K562 (cell line): ENCODE data around the gene ZDHHC5.

ENCODE experiments used
- CBX5 ChIP-seq: IDR thresholded peaks from 2 replicates; pipeline ENCODE4 v1.6.1; 2014; ENCODE audit warnings: low read depth, borderline replicate concordance
- CTCF ChIP-seq, 3 experiments: IDR thresholded peaks in 2 of 3; conservative IDR thresholded peaks in 1 of 3; 2 replicates each; pipeline ENCODE4 v1.5.1; 2011 to 2012; ENCODE audit warnings: low read length in 3 of 3, mild to moderate bottlenecking in 3 of 3, control low read depth in 2 of 3, improper control_type of control experiment in 1 of 3, inconsistent platforms in 1 of 3, low read depth in 1 of 3, mixed read lengths in 1 of 3, moderate library complexity in 1 of 3; ENCODE audit not compliant: insufficient read depth in 2 of 3
- EP300 ChIP-seq: IDR thresholded peaks from 2 replicates; pipeline ENCODE4 v1.6.1; 2012; ENCODE audit warnings: low read length, improper control_type of control experiment
- FOXK2 ChIP-seq, 2 experiments: fragments of 450-650 bp; IDR thresholded peaks in 1 of 2; conservative IDR thresholded peaks in 1 of 2; 2 replicates each; pipeline ENCODE4 v1.6.1; 2016; ENCODE audit warnings: low read depth in 2 of 2, mild to moderate bottlenecking in 1 of 2
- MXI1 ChIP-seq: IDR thresholded peaks from 2 replicates; pipeline ENCODE4 v1.6.1; 2011; ENCODE audit warnings: low read depth, mild to moderate bottlenecking, improper control_type of control experiment, low read length
- POLR2A ChIP-seq: fragments of 450-650 bp; conservative IDR thresholded peaks from 2 replicates; pipeline ENCODE4 v1.6.1; 2016
- ZC3H8 ChIP-seq: fragments of 450-650 bp; IDR thresholded peaks from 2 replicates; pipeline ENCODE4 v1.6.1; 2017
- ZNF217 ChIP-seq: sonication (generic); formaldehyde crosslinking; IDR thresholded peaks from 2 replicates; pipeline ENCODE4 v1.8.0; 2022; ENCODE audit warnings: mild to moderate bottlenecking, missing genetic modification reagents
- ZNF274 ChIP-seq: IDR thresholded peaks from 2 replicates; pipeline ENCODE4 v1.6.1; 2011; ENCODE audit warnings: low read depth, mild to moderate bottlenecking, low read length, moderate library complexity, borderline replicate concordance
- ZNF75A ChIP-seq: fragments of 450-650 bp; formaldehyde crosslinking; IDR thresholded peaks from 2 replicates; pipeline ENCODE4 v1.4.0; 2020; ENCODE audit warnings: mild to moderate bottlenecking

- no peak for TF ChIP-seq ZNF274
- peak; percentile 83 for TF ChIP-seq POLR2A
- no peak for TF ChIP-seq EP300
- no peak for TF ChIP-seq CBX5
- TF ChIP-seq CTCF (IDR thresholded peaks at IDR 0.05 in 2 of 3, conservative IDR thresholded peaks at IDR 0.05 in 1 of 3; ENCODE audit: insufficient read depth in 2 of 3, low read depth in 1 of 3, low read length in 3 of 3): no peak; a peak in 1 of 6 replicates
- TF ChIP-seq MXI1: peak; percentile 94
- TF ChIP-seq ZNF217: no peak
- TF ChIP-seq FOXK2 (conservative IDR thresholded peaks at IDR 0.05 in 1 of 2, IDR thresholded peaks at IDR 0.05 in 1 of 2; ENCODE audit: low read depth in 2 of 2): peak; percentile 99
- TF ChIP-seq ZC3H8: no peak
- no peak for TF ChIP-seq ZNF75A
Measured at GRCh38 chr11:57657194-57658022, 10.5 kb upstream of the ZDHHC5 start, which contains the start of gene CLP1.
